GM18499 (cell line): ENCODE results near the gene DARS1.

Experiments used
- ATAC-seq: cut with Tn5 transposase; IDR thresholded peaks from one replicate; pipeline ENCODE4 v1.9.1; 2021; ENCODE audit warnings: moderate number of reproducible peaks; ENCODE audit not compliant: insufficient read depth, unreplicated experiment

The DARS1 gene

DNA sequence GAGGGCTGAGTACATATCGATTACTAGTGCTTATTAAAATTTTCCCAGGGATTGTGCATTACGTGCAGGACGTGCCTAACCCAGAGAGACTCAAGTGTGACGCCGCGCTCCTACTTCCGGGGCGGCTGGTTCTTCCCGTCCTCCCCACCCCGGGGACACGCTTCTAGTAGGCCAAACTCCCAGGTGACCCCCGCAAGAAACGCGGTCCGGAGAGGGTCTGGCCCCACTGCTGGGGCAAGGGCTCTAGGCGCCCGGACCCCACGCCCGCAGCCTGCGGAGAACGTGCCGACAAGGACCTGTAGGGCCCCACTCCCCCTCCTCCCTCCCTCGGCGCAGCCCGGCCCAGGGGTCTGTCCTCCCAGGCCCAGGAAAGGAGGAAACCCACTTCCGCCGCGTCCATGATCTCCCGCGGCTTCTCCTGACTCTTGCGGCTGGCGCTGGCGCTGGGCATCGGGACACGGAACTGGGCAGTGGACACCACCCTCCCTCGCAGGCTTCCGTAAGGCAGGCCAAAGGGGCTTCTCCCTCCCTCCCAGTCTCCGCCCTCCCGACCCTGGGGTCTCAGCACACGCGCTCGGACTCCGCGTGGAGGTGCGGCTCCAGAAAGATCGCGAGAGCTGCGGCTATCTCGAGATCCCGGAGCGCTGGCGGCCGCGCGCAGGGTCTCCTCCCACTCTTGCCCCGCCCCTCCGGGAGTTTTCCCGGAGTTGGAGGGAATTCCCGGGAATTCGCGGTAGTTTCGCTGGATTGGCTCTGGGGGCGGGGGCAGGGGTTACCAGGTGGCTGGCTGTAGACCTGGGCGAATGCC lies at the start of gene DARS1:
Gene DARS1, minus strand, starts transcription at position 609 of the 808 bp plus-strand sequence. Its CDS starts 158 bp downstream, at position 451.
- ATAC-seq, result peak; percentile 50

DNA sequence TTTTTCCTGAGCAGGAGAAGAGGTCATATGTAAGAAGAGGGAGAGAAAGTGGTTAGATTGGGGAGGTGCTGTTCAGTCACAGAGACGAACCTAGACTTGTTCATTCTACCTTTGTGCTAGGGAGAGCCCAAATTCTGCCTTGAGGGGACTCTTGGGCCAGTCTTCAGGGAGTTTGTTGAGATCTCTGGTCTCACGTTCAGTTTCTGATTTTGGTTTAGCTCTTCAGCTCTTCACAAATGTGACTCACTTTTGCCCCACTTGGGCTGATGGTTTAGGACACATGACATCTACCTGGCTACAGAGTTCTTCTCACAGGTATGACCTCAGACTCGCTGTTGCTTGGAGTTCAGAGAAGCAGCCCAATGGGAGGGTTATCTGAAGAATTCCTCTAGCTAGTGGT lies 49.2 kb upstream of the DARS1 start:
- no peak for ATAC-seq

DNA sequence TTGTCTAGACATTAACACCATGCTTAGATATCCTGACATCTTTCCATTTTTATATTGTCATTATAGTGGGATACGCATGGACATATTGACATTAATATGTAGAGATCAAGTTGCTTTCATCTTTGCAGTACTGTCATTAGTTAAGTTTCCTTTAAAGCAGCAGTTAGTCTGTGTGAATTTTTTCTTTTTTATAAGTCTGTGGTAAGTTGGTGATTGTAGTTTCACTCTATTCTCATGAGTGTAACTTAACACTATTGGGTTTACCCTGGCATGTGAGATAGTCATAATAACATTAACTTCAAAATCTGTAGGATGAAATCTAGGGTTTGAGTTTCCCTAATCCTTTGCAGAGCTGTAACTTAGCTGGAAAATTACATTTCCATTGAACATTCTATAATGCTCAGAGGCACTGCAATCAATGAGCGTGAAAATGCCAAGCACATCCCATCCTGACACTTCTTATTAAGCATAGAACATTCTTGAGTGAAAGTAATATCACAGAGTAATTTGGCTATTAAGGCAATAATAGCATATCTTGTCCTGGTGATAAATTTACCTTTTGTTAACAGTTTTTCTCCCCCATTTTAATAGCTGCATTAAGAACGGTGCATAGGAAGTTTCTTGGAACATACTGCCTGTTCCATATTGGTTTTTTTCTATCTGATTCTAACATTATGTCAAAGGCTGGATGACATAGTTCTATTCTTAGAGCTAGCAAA lies 47.5 kb upstream of the DARS1 start:
- ATAC-seq, result no peak

DNA sequence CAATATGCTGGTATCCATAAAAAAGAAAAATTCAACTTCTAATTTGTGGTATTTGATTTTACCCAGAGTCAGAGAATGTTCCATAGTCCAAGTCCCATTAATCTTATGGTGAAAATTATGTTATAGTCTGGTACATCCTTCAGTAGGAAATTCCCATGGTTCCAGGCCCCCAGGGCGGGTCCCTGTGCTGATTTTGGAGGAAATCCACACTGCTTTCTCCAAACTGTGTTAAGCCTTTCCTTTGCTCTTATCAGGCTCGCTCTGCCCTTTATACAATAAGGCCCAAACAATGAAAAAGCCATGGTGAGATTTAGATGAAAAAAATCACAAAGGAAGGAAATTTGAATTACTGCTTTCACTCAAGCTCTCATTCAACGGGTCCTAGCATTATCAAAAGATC lies 46.8 kb upstream of the DARS1 start:
- no peak for ATAC-seq

- no peak for ATAC-seq
Observed at GRCh38 chr2:136031711-136032110, 46.3 kb upstream of the DARS1 start.

- ATAC-seq, result no peak
Observed at GRCh38 chr2:136030406-136030805, 45.0 kb upstream of the DARS1 start.

DNA sequence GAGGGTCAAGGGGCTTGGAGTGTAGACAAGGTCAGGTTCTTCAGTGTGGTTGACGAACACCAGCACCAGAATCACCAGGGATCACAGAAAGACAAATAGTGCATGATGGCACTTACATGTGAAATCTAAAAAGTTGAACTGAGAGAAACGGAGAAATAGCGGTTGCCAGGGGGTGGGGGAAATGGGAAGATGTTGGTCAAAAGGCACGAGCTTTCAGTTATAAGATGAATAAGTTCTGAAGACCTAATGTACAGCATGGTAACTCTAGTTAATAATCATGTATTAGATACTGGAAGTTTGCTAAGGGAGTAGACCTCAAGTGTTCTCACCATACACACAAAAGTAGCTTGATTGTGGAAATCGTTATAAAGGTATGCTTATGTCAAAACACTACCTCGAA lies 43.7 kb upstream of the DARS1 start:
- peak; percentile 77 for ATAC-seq

GRCh38 chr2:136028001-136028400 lies 42.6 kb upstream of the DARS1 start:
- ATAC-seq, result no peak

GRCh38 chr2:136027112-136027511 lies 41.7 kb upstream of the DARS1 start:
- no peak for ATAC-seq

DNA sequence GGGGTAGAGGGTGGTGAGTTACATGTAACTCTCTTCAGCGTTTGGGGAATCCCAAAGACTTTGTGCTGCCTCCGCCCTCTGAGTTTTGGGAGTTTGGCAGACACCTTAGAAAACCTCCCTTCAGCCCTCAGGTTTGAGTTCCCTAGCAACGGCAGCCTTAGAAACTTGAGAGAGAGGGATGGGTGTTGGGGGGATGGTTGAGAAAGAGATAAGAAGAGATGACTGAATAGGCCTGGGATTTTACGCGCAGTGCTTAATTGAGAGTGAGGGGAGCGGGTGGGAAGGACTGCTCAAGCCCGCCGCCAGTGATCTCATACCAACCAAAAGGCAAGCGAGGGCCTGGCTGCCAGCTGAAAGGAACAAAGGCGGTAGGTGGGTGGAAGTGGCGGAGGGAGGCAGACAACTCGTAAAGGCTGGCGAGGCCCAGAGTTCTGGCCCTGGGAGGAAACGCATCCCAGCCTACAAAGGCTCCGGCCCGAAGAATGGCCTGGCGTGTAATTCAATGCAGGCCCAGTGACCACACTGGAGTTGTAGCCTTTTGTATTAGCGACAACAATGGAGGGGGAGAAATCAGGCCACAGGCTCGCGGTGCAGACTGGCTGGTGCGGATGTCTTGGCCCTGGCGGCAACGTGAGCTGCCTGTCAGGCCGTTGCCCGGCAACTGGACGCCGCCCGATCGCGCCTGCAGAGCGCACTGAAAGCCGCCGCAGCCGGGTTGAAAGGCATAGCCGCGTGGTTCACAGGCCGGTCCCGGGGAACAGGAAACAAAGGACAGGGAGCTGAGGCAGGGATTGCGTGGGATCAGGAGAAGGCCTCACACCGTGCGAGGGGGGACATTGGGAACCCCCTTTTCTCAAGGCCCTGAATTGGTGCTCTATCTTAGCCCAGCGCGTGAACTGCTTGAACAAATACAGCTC lies 39.9 kb upstream of the DARS1 start:
- ATAC-seq, result no peak

DNA sequence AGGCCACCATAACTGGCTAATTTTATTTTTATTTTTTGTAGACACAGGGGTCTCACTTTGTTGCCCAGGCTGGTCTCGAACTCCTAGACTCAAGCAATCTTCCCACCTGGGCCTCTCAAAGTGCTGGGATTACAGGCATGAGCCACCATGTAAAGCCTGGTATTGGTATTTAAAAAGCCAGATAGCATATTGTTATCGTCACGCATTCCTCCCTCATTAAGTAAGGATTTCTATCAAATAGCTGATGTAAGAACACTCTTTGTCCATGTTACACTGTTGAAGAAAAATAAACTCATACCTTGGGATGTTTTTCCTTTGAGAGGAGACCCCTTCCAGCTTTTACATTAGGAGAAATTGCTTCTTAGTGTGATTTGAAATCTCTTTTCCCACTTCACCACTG lies 39.2 kb upstream of the DARS1 start:
- ATAC-seq, result no peak

- no peak for ATAC-seq
Observed at GRCh38 chr2:136024185-136024584, 38.8 kb upstream of the DARS1 start.

GRCh38 chr2:136023416-136023815 lies 38.0 kb upstream of the DARS1 start:
- no peak for ATAC-seq

- ATAC-seq, result no peak
Observed at GRCh38 chr2:136022396-136023146, 37.1 kb upstream of the DARS1 start.

DNA sequence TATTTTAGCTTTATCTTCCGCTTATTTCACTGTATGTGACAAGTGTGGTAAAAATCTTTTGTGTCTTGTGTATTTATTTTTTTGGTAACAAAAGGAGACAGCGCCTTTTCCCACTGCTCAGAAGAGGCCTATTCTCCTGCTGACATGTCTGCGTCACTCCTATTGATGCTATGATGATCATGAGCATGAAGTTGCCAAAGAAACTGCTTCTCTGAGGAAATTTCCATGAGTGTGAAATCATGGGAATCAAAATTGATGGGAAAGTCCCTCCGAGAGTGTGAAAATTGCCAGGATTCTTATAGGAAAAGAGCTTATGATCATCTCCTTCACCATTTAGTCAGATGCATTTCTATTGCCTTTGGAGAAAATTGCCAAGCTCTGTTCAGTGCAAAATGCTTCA lies 36.5 kb upstream of the DARS1 start:
- no peak for ATAC-seq

GRCh38 chr2:136021406-136021805 lies 36.0 kb upstream of the DARS1 start:
- no peak for ATAC-seq

DNA sequence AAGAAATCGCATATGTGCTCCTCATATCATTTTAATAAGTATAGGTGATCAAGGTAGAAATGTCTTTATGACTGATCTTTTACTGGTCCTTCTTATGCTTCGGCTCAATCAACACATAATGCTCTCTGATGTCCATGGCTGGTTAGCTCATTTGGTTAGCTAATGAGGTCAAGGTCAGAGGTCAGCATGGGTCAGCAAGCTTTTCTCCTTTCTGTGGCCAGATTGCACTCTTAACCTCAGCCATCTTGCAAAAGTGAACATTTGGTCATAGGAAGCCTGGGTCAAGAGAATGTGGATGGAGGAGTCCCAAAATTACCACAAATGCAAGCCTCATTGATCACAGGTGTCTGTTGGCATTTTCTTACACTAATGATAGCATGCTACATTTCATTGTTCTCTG lies 35.4 kb upstream of the DARS1 start:
- no peak for ATAC-seq

DNA sequence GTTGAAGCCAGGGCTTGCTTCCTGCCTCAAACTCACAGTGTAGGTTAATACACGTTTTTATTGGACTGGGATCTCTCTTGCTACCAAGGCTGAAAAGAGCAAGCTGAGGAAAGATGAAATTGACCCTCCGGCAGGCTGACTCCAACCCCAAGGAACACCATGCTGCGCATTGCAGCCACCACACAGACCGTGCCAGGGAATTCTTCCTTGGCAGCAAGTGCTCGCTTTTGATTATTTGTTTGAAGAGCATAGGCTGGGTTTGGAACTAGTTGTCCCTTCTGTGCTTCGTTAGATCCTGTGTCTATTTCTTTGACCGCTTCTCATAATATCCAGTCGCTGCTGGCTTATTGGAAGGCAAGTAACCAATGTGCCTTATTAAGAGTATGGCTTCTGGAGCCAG lies 34.4 kb upstream of the DARS1 start:
- no peak for ATAC-seq

GRCh38 chr2:136019306-136019705 lies 33.9 kb upstream of the DARS1 start:
- peak; percentile 65 for ATAC-seq

DNA sequence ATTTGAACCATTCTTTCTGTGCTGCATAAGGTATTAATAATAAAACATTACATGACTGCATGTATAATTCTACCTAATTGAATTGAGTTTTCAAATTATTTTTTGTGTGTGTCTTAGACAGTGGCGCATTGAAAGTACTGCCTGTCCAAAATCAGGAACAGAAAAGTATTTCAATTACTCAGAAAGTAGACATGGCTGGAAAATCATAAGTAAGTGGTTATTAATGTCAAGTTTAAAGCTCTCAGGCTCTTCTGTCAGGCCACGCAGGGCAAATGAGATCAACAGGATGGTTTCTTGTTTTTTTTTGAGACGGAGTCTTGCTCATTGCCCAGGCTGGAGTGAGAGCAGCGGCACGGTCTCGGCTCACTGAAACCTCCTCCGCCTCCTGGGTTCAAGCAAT lies 32.4 kb upstream of the DARS1 start:
- no peak for ATAC-seq
